H1 (cell line): Measurements from ENCODE around the gene NODAL. TPM values are rescaled to one million over a fixed set of nuclear protein-coding genes. Genes with fewer than 3 reads are reported as not detected.

Experiments
- CTCF ChIA-PET: fragments of 300-600 bp; sonication (Branson Sonifier 250); formaldehyde crosslinking; loops from one replicate; lab custom pipeline; 2021; ENCODE audit not compliant: partially characterized antibody; lab: Charles Lee
- POLR2A ChIA-PET: fragments of 300-600 bp; sonication (Branson Sonifier 250); formaldehyde crosslinking; loops from one replicate; lab custom pipeline; 2021; ENCODE audit warnings: inconsistent platforms; ENCODE audit not compliant: partially characterized antibody; lab: Charles Lee
- DNase-seq, 2 experiments: peaks; one replicate each; pipeline versions ENCODE4 v3.0.0 to v3.0.0-alpha.2; 2010 to 2022; ENCODE audit warnings: low spot score in 2 of 2, low read depth in 1 of 2, mixed read lengths in 1 of 2
- FAIRE-seq: peaks from 2 replicates; lab custom pipeline; 2011; peaks lifted over from hg19 to GRCh38; lab: Jason Lieb, UNC
- H2AFZ ChIP-seq: 2 replicates; pipeline ENCODE4 v1.8.1; 2012; ENCODE audit warnings: low read length, inconsistent platforms
- H2AK5ac ChIP-seq: 2 replicates; pipeline ENCODE4 v1.6.1; 2013; ENCODE audit warnings: low read depth, low read length
- H2BK120ac ChIP-seq: replicated peaks from 2 replicates; pipeline ENCODE3; 2013; ENCODE audit warnings: low read depth, low read length, inconsistent platforms
- H2BK12ac ChIP-seq: 2 replicates; pipeline ENCODE4 v1.6.1; 2013; ENCODE audit warnings: low read depth, low read length
- H2BK15ac ChIP-seq: 2 replicates; pipeline ENCODE4 v1.6.1; 2013; ENCODE audit warnings: low read length
- H2BK20ac ChIP-seq: 2 replicates; pipeline ENCODE4 v1.6.1; 2013; ENCODE audit warnings: low read length
- H2BK5ac ChIP-seq: 2 replicates; pipeline ENCODE4 v1.6.1; 2013; ENCODE audit warnings: low read depth, low read length
- H3K14ac ChIP-seq: 2 replicates; pipeline ENCODE4 v1.6.1; 2013; ENCODE audit warnings: inconsistent platforms; ENCODE audit not compliant: insufficient read length
- H3K18ac ChIP-seq: 2 replicates; pipeline ENCODE4 v1.6.1; 2013; ENCODE audit warnings: low read length; ENCODE audit errors: extremely low read depth
- H3K23ac ChIP-seq: 2 replicates; pipeline ENCODE4 v1.6.1; 2013; ENCODE audit warnings: inconsistent platforms; ENCODE audit not compliant: insufficient read length
- H3K23me2 ChIP-seq: 2 replicates; pipeline ENCODE4 v1.6.1; 2013; ENCODE audit warnings: low read depth, low read length
- H3K27ac ChIP-seq: 2 replicates; pipeline ENCODE4 v1.6.1; 2011; ENCODE audit warnings: low read depth, low read length, inconsistent platforms
- H3K27me3 ChIP-seq, 4 experiments: replicated peaks in 1 of 4; 1 replicate in 1 of 4; 2 replicates in 3 of 4; pipeline versions ENCODE4 v1.6.1 to v1.8.1; 2011 to 2013; ENCODE audit warnings: low read length in 3 of 4, mild to moderate bottlenecking in 3 of 4, inconsistent platforms in 2 of 4, mixed read lengths in 2 of 4, moderate library complexity in 1 of 4; ENCODE audit not compliant: control insufficient read depth in 3 of 4, insufficient read depth in 3 of 4; ENCODE audit errors: extremely low read depth in 1 of 4
- H3K36me3 ChIP-seq, 4 experiments: 2 replicates each; pipeline versions ENCODE4 v1.6.1 to v1.8.1; 2011 to 2013; ENCODE audit warnings: mild to moderate bottlenecking in 4 of 4, low read length in 3 of 4, moderate library complexity in 2 of 4, control low read depth in 1 of 4, inconsistent platforms in 1 of 4; ENCODE audit not compliant: insufficient read depth in 4 of 4, control insufficient read depth in 2 of 4
- H3K4ac ChIP-seq: replicated peaks from 2 replicates; pipeline ENCODE3; 2013; ENCODE audit warnings: low read length, low read depth, mixed read lengths, inconsistent platforms; ENCODE audit not compliant: insufficient read length
- H3K4me1 ChIP-seq, 4 experiments: replicated peaks in 1 of 4; 1 replicate in 1 of 4; 2 replicates in 3 of 4; pipeline versions ENCODE4 v1.6.1 to v1.8.1; 2011 to 2013; ENCODE audit warnings: low read length in 3 of 4, inconsistent platforms in 2 of 4, mixed read lengths in 1 of 4; ENCODE audit not compliant: insufficient read depth in 4 of 4, control insufficient read depth in 3 of 4
- H3K4me2 ChIP-seq, 2 experiments: 2 replicates each; pipeline versions ENCODE4 v1.6.1 to v1.8.1; 2011 to 2013; ENCODE audit warnings: low read depth in 2 of 2, low read length in 2 of 2, control low read depth in 1 of 2, inconsistent platforms in 1 of 2, mild to moderate bottlenecking in 1 of 2; ENCODE audit not compliant: insufficient read depth in 1 of 2
- H3K4me3 ChIP-seq, 4 experiments: fragments of 200-600, 300-600 bp in 1 of 4; sonication (generic), shearing (Covaris generic), sonication (Bioruptor Twin) in 1 of 4; 2 replicates each; pipeline versions ENCODE4 v1.5.1 to v1.8.1; 2011 to 2016; ENCODE audit warnings: low read length in 4 of 4, low read depth in 3 of 4, control low read depth in 2 of 4, inconsistent platforms in 2 of 4, mild to moderate bottlenecking in 2 of 4, mixed read lengths in 1 of 4, moderate library complexity in 1 of 4; ENCODE audit not compliant: insufficient read depth in 2 of 4; ENCODE audit errors: extremely low read depth in 1 of 4
- H3K56ac ChIP-seq: replicated peaks from 2 replicates; pipeline ENCODE3; 2013; ENCODE audit warnings: low read depth, mild to moderate bottlenecking, mixed read lengths, low read length, inconsistent platforms; ENCODE audit not compliant: insufficient read length
- H3K79me1 ChIP-seq: 2 replicates; pipeline ENCODE4 v1.6.1; 2013; ENCODE audit warnings: low read depth, low read length, control low read depth
- H3K79me2 ChIP-seq, 2 experiments: 2 replicates each; pipeline versions ENCODE4 v1.6.1 to v1.8.1; 2012 to 2013; ENCODE audit warnings: low read length in 2 of 2, mild to moderate bottlenecking in 2 of 2, inconsistent platforms in 1 of 2; ENCODE audit not compliant: insufficient read depth in 2 of 2, control insufficient read depth in 1 of 2
- H3K9ac ChIP-seq, 4 experiments: replicated peaks in 1 of 4; 1 replicate in 1 of 4; 2 replicates in 3 of 4; pipeline versions ENCODE4 v1.6.1 to v1.8.1; 2011 to 2013; ENCODE audit warnings: low read depth in 3 of 4, low read length in 3 of 4, control low read depth in 2 of 4, mild to moderate bottlenecking in 2 of 4, moderate library complexity in 2 of 4, inconsistent platforms in 1 of 4; ENCODE audit errors: extremely low read depth in 1 of 4
- H3K9me3 ChIP-seq, 2 experiments: 2 replicates each; pipeline versions ENCODE4 v1.6.1 to v1.8.1; 2012 to 2013; ENCODE audit warnings: mild to moderate bottlenecking in 2 of 2, moderate library complexity in 2 of 2, control low read depth in 1 of 2, inconsistent platforms in 1 of 2, low read depth in 1 of 2, low read length in 1 of 2, mixed read lengths in 1 of 2; ENCODE audit not compliant: insufficient read depth in 2 of 2
- H4K20me1 ChIP-seq, 2 experiments: replicated peaks in 1 of 2; 2 replicates each; pipeline versions ENCODE3 to v1.8.1; 2011 to 2013; ENCODE audit warnings: inconsistent platforms in 2 of 2, low read length in 2 of 2, mild to moderate bottlenecking in 1 of 2; ENCODE audit not compliant: insufficient read depth in 2 of 2, control insufficient read depth in 1 of 2
- H4K5ac ChIP-seq: 2 replicates; pipeline ENCODE4 v1.6.1; 2013; ENCODE audit warnings: low read length, low read depth, mixed read lengths, inconsistent platforms; ENCODE audit not compliant: insufficient read length
- H4K8ac ChIP-seq: 2 replicates; pipeline ENCODE4 v1.8.0; 2013; ENCODE audit warnings: mild to moderate bottlenecking, moderate library complexity, low read length, inconsistent platforms; ENCODE audit not compliant: insufficient read depth; ENCODE audit errors: extremely low read depth
- H4K91ac ChIP-seq: replicated peaks from 2 replicates; pipeline ENCODE3; 2013; ENCODE audit warnings: low read length, mixed read lengths, inconsistent platforms; ENCODE audit not compliant: insufficient read length
- CREB1 ChIP-seq: IDR thresholded peaks from 2 replicates; pipeline ENCODE4 v1.6.1; 2012; ENCODE audit warnings: inconsistent platforms
- FOSL1 ChIP-seq: IDR thresholded peaks from 2 replicates; pipeline ENCODE4 v1.6.1; 2011; ENCODE audit warnings: mild to moderate bottlenecking, low read depth, low read length, moderate library complexity; ENCODE audit not compliant: insufficient read depth
- GABPA ChIP-seq: IDR thresholded peaks from 2 replicates; pipeline ENCODE4 v1.6.1; 2011; ENCODE audit warnings: mild to moderate bottlenecking, low read length, moderate library complexity, borderline replicate concordance; ENCODE audit not compliant: insufficient read depth
- GTF2F1 ChIP-seq: IDR thresholded peaks from 2 replicates; pipeline ENCODE4 v1.6.1; 2012; ENCODE audit warnings: low read depth, low read length, improper control_type of control experiment, borderline replicate concordance
- KDM4A ChIP-seq: IDR thresholded peaks from one replicate; pipeline ENCODE4 v1.7.1; 2012; ENCODE audit warnings: low read depth, mild to moderate bottlenecking, moderate library complexity, low read length, inconsistent platforms; ENCODE audit not compliant: severe bottlenecking
- POLR2A ChIP-seq, 2 experiments: IDR thresholded peaks; 1 replicate in 1 of 2; 2 replicates in 1 of 2; pipeline ENCODE4 v1.6.1; 2011; ENCODE audit warnings: low read depth in 2 of 2, low read length in 2 of 2, mild to moderate bottlenecking in 2 of 2; ENCODE audit errors: control extremely low read depth in 1 of 2
- RBBP5 ChIP-seq: IDR thresholded peaks from 2 replicates; pipeline ENCODE4 v1.7.1; 2012; ENCODE audit warnings: low read depth, mild to moderate bottlenecking, inconsistent platforms, low read length, moderate library complexity, borderline replicate concordance
- SP4 ChIP-seq: IDR thresholded peaks from 2 replicates; pipeline ENCODE4 v1.6.1; 2012; ENCODE audit warnings: low read length, inconsistent platforms
- WGBS, 2 experiments: shearing (Covaris generic) in 1 of 2; methylation state at CpG; one replicate each; pipeline versions ENCODE4 v1.1.6 to v1.1.7; 2013 to 2015; ENCODE audit warnings: low lambda C conversion rate in 2 of 2, mixed read lengths in 2 of 2, inconsistent platforms in 1 of 2, low coverage in 1 of 2, missing lambda C conversion rate in 1 of 2; ENCODE audit not compliant: insufficient replicate concordance in 2 of 2, insufficient coverage in 1 of 2, insufficient read length in 1 of 2; ENCODE audit errors: extremely low coverage in 1 of 2, missing lambda C conversion rate in 1 of 2; 5-methylcytosine and 5-hydroxymethylcytosine counted together
- polyA plus RNA-seq, 7 experiments: library from polyadenylated mRNA; depleted of rRNA in 3 of 7; stranded (reverse) in 5 of 7; unstranded in 2 of 7; fragments of >200 nt in 5 of 7; fragments of 200-250 nt in 2 of 7; gene quantifications; 1 replicate in 5 of 7; 2 replicates in 1 of 7; 4 replicates in 1 of 7; pipeline versions ENCODE4 v1.2.1 to v1.2.3, GENCODE V29; 2011 to 2013; ENCODE audit warnings: missing spikeins in 2 of 7, mixed read lengths in 2 of 7
- total RNA-seq: library from RNA; stranded (reverse); fragmentation: NEBNext Ultra II Directional; extraction: Animal tissue kit (Norgen Biotek cat#: 25700); gene quantifications from 2 replicates; pipeline ENCODE4 v1.2.1, GENCODE V29; 2021
- TF ChIP-seq, protein P1 (sequence below): IDR thresholded peaks from 2 replicates; pipeline ENCODE4 v1.6.1; 2011; ENCODE audit warnings: low read depth, mild to moderate bottlenecking, low read length; ENCODE audit not compliant: insufficient read depth

Gene NODAL
- total and polyA plus RNA-seq, 2 of the 8 experiments (the other 6 are each of a cell fraction or from before 2014, with no cell fraction given) = 2.0 to 7.3 TPM

GRCh38 chr10:70478191-70479164 lies 37.0 kb upstream of the NODAL start, which contains the start of gene PALD1:
PALD1 (plus strand) TSS chr10:70478767; CDS start chr10:70525952, 47,185 bp downstream.
- H3K4me3 ChIP-seq = peak within 1 kb of the TSS; percentile 64 to 84 (median 70)
- H3K14ac ChIP-seq = no peak within 1 kb of the TSS
- FAIRE-seq (no peak), DNase-seq (peak in 1 of 2 experiments; percentile 89)
- H4K91ac ChIP-seq = peak within 1 kb of the TSS; percentile 89
- H3K9me3 ChIP-seq = no peaks in the 10 kb centered on the region
- 0 out of 2 replicates have a peak within 1 kb of the TSS, but pooled peaks have one; percentile 89 for H2AK5ac ChIP-seq
- 0 out of 2 replicates have a peak within 1 kb of the TSS, but pooled peaks have one; percentile 34 for H2BK20ac ChIP-seq
- H2BK12ac ChIP-seq = peak within 1 kb of the TSS; percentile 68; the same call in 1 of the 2 replicates
- H3K9ac ChIP-seq = peak within 1 kb of the TSS in 3 of 4 experiments; percentile 42 to 65 (median 52); a peak in 6 of 7 replicates
- H3K79me2 ChIP-seq = peaks cover 0 to 25% of the 10 kb centered on the region in 2 experiments; a peak in 3 of 4 replicates
- peaks cover 17% of the 10 kb centered on the region; the same call in 1 of the 2 replicates for H3K23me2 ChIP-seq
- peaks cover 0 to 7% of the 10 kb centered on the region in 2 experiments for H4K20me1 ChIP-seq
- H3K4ac ChIP-seq = peak within 1 kb of the TSS; percentile 75
- no peaks in the 10 kb centered on the region for H3K36me3 ChIP-seq
- H3K27me3 ChIP-seq = peaks cover 0 to 6% (median 2%) of the 10 kb centered on the region in 4 experiments; a peak in 3 of 7 replicates
- peak within 1 kb of the TSS; percentile 97 for H3K18ac ChIP-seq
- POLR2A ChIA-PET = interaction anchor here (0.9 to 2.0 kb wide), 10 partner anchors 15 to 60 kb away, joined by 3 to 7 read pairs (median 5); no protein-coding TSS in a partner anchor
- 1% methylated on average over 62 of the region's 110 CpGs; no CpG with 5 or more reads in 1 of the 2 experiments for WGBS, 2 experiments
- H2AFZ ChIP-seq = peak within 1 kb of the TSS; percentile 37; the same call in 1 of the 2 replicates
- H3K4me1 ChIP-seq = peaks cover 9 to 22% (median 18%) of the 10 kb centered on the region in 4 experiments
- CTCF ChIA-PET = interaction anchor here (0.6 to 43.0 kb wide), 22 partner anchors 8 to 91 kb away, joined by 3 to 908 read pairs (median 5); no protein-coding TSS in a partner anchor
- H2BK120ac ChIP-seq = no peak within 1 kb of the TSS
- H3K56ac ChIP-seq = peak within 1 kb of the TSS; percentile 28
- H3K27ac ChIP-seq = peak within 1 kb of the TSS; percentile 22; the same call in 1 of the 2 replicates
- H3K4me2 ChIP-seq = peak within 1 kb of the TSS; percentile 72 to 94
- H3K23ac ChIP-seq = no peak within 1 kb of the TSS
- peak within 1 kb of the TSS; percentile 66; the same call in 1 of the 2 replicates for H2BK5ac ChIP-seq
- peak within 1 kb of the TSS; percentile 92 for H4K8ac ChIP-seq
- 0 out of 2 replicates have a peak within 1 kb of the TSS, but pooled peaks have one; percentile 89 for H2BK15ac ChIP-seq
- H4K5ac ChIP-seq = peak within 1 kb of the TSS; percentile 22
- peaks cover 4% of the 10 kb centered on the region for H3K79me1 ChIP-seq
- TF ChIP-seq SP4 (no peak), KDM4A (peak; percentile 93), POLR2A (IDR thresholded peaks at IDR 0.05; ENCODE audit: control extremely low read depth in 1 of 2, low read depth in 2 of 2, low read length in 2 of 2) (no peak; a peak in 2 of 3 replicates), FOSL1 (no peak), GABPA (no peak), CREB1 (no peak), GTF2F1 (no peak), RBBP5 (peak; percentile 40; the same call in 1 of the 2 replicates)
- TF ChIP-seq, protein P1, sequence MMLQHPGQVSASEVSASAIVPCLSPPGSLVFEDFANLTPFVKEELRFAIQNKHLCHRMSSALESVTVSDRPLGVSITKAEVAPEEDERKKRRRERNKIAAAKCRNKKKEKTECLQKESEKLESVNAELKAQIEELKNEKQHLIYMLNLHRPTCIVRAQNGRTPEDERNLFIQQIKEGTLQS = no peak
